Hepatocyte (in vitro differentiated cells): Measurements from ENCODE around the gene TM7SF2. TPM values are rescaled to one million over a fixed set of nuclear protein-coding genes. Genes with fewer than 3 reads are reported as not detected.

Experiments used
- DNase-seq: peaks from one replicate; pipeline ENCODE4 v3.0.0-alpha.2; 2016; ENCODE audit warnings: low spot score
- H2AFZ ChIP-seq: fragments of 200-600 bp; sonication (generic); 2 replicates; pipeline ENCODE4 v1.6.0; 2016; ENCODE audit warnings: antibody characterized with exemption, mild to moderate bottlenecking
- H3K27ac ChIP-seq: fragments of 200-600 bp; sonication (generic); 2 replicates; pipeline ENCODE4 v1.5.1; 2016; ENCODE audit warnings: mild to moderate bottlenecking
- H3K27me3 ChIP-seq: fragments of 200-600 bp; sonication (generic); 2 replicates; pipeline ENCODE4 v1.6.1; 2016
- H3K36me3 ChIP-seq: fragments of 200-600 bp; sonication (generic); replicated peaks from 2 replicates; pipeline ENCODE4 v1.5.1; 2016; ENCODE audit warnings: low read depth; ENCODE audit not compliant: insufficient read depth
- H3K4me1 ChIP-seq: fragments of 200-600 bp; sonication (generic); 2 replicates; pipeline ENCODE4 v1.5.1; 2016; ENCODE audit warnings: mild to moderate bottlenecking, moderate library complexity; ENCODE audit not compliant: insufficient read depth
- H3K4me2 ChIP-seq: fragments of 200-600 bp; sonication (generic); 2 replicates; pipeline ENCODE4 v1.6.0; 2016
- H3K4me3 ChIP-seq: fragments of 200-600 bp; sonication (generic); 2 replicates; pipeline ENCODE4 v1.5.1; 2016; ENCODE audit warnings: mild to moderate bottlenecking
- H3K79me2 ChIP-seq: fragments of 200-600 bp; sonication (generic); 2 replicates; pipeline ENCODE4 v1.6.0; 2017; ENCODE audit warnings: mild to moderate bottlenecking
- H3K9me2 ChIP-seq: fragments of 200-600 bp; sonication (generic); replicated peaks from 2 replicates; pipeline ENCODE4 v1.6.0; 2017; ENCODE audit warnings: mild to moderate bottlenecking; ENCODE audit not compliant: insufficient read depth
- H3K9me3 ChIP-seq: fragments of 200-600 bp; sonication (generic); 2 replicates; pipeline ENCODE4 v1.5.1; 2016; ENCODE audit warnings: low read depth, mild to moderate bottlenecking
- H4K20me1 ChIP-seq: fragments of 200-600 bp; sonication (generic); 2 replicates; pipeline ENCODE4 v1.6.0; 2016; ENCODE audit warnings: mild to moderate bottlenecking; ENCODE audit not compliant: insufficient read depth, poor library complexity, severe bottlenecking
- EZH2 ChIP-seq: fragments of 200-600 bp; sonication (generic); IDR thresholded peaks from 2 replicates; pipeline ENCODE4 v1.6.1; 2016; ENCODE audit warnings: antibody characterized with exemption, mild to moderate bottlenecking, borderline replicate concordance
- EZH2phosphoT487 ChIP-seq: fragments of 200-600 bp; sonication (generic); IDR thresholded peaks from one replicate; pipeline ENCODE4 v1.6.1; 2018; ENCODE audit warnings: antibody characterized with exemption, mild to moderate bottlenecking, low read depth, moderate library complexity; ENCODE audit not compliant: unreplicated experiment, severe bottlenecking
- WGBS: methylation state at CpG from one replicate; pipeline ENCODE4 v1.1.6; 2016; ENCODE audit warnings: low lambda C conversion rate; ENCODE audit errors: missing lambda C conversion rate; 5-methylcytosine and 5-hydroxymethylcytosine counted together
- polyA plus RNA-seq: library from polyadenylated mRNA; unstranded; fragments of >200 nt; fragmentation: Nextera tagmentation; extraction: Ambion mirVana; gene quantifications from 2 replicates; pipeline ENCODE4 v1.2.1, GENCODE V29; 2016
- total RNA-seq: library from RNA; depleted of rRNA; stranded (reverse); fragments of >200 nt; gene quantifications from 2 replicates; pipeline ENCODE4 v1.2.3, GENCODE V29; 2014
- TF ChIP-seq, protein P1 (sequence below): fragments of 200-600 bp; sonication (generic); IDR thresholded peaks from 2 replicates; pipeline ENCODE4 v1.5.1; 2016; ENCODE audit warnings: antibody characterized with exemption, mild to moderate bottlenecking; ENCODE audit not compliant: poor library complexity

Gene TM7SF2
- total and polyA plus RNA-seq, 2 experiments from 2014 or later, result 133 to 209 TPM

GRCh38 chr11:65135633-65136145 is 24.0 kb downstream of the TM7SF2 start:
- Histone ChIP-seq H3K9me2 (no peaks in the 10 kb centered on the region), H3K27ac (peak overlapping the region; percentile 85), H3K4me3 (peak overlapping the region; percentile 16), H3K36me3 (no peaks in the 10 kb centered on the region), H3K27me3 (no peaks in the 10 kb centered on the region), H4K20me1 (peaks cover 4% of the 10 kb centered on the region), H2AFZ (peak overlapping the region; percentile 14), H3K79me2 (peaks cover 30% of the 10 kb centered on the region), H3K4me2 (peak overlapping the region; percentile 73), H3K9me3 (no peaks in the 10 kb centered on the region), H3K4me1 (peaks cover 17% of the 10 kb centered on the region)
- TF ChIP-seq, protein P1, sequence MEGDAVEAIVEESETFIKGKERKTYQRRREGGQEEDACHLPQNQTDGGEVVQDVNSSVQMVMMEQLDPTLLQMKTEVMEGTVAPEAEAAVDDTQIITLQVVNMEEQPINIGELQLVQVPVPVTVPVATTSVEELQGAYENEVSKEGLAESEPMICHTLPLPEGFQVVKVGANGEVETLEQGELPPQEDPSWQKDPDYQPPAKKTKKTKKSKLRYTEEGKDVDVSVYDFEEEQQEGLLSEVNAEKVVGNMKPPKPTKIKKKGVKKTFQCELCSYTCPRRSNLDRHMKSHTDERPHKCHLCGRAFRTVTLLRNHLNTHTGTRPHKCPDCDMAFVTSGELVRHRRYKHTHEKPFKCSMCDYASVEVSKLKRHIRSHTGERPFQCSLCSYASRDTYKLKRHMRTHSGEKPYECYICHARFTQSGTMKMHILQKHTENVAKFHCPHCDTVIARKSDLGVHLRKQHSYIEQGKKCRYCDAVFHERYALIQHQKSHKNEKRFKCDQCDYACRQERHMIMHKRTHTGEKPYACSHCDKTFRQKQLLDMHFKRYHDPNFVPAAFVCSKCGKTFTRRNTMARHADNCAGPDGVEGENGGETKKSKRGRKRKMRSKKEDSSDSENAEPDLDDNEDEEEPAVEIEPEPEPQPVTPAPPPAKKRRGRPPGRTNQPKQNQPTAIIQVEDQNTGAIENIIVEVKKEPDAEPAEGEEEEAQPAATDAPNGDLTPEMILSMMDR, result no peak
- no peak for TF ChIP-seq EZH2
- TF ChIP-seq EZH2phosphoT487, result no peak
- 70% methylated on average over 11 of the region's 11 CpGs for WGBS
- no peak for DNase-seq

- Histone ChIP-seq H3K4me1 (peaks cover 17% of the 10 kb centered on the region), H3K4me2 (no peak overlapping the region), H3K27ac (no peak overlapping the region), H3K79me2 (peaks cover 26% of the 10 kb centered on the region), H3K9me3 (no peaks in the 10 kb centered on the region), H2AFZ (no peak overlapping the region), H3K36me3 (no peaks in the 10 kb centered on the region), H4K20me1 (peaks cover 4% of the 10 kb centered on the region), H3K27me3 (no peaks in the 10 kb centered on the region), H3K9me2 (no peaks in the 10 kb centered on the region), H3K4me3 (no peak overlapping the region)
- no peak for DNase-seq
- 93% methylated on average over 15 of the region's 15 CpGs for WGBS
- TF ChIP-seq, protein P1, result no peak
- TF ChIP-seq EZH2 (no peak), EZH2phosphoT487 (no peak)
Measured at GRCh38 chr11:65136515-65137096, 24.9 kb downstream of the TM7SF2 start.

DNA sequence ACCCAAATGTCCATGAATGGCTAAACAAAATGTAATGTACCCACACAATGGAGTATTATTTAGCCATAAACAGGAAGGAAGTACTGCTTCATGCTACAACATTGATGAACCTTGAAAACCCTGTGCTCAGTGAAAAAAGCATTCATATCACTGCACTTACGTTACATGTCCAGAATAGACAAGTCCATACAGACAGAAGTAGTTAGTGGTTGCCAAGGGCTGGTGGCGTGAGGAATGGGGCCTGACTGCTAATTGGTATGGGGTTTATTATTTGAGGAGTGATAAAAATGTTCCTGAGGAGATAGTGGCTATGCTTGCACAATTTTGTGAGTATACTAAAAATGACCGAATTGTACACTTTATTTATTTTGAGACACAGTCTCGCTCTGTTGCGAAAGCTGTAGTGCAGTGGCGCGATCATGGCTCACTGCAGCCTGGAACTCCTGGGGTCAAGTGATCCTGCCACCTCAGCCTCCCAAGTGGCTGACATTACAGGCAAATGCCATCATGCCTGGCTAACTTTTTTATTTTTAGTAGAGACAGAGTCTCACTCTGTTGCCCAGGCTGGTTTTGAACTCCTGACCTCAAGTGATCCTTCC is 30.3 kb downstream of the TM7SF2 start:
- no peak overlapping the region for H3K4me2 ChIP-seq

More for the DNA sequence above, 30.3 kb downstream of the TM7SF2 start:
- no peaks in the 10 kb centered on the region for H3K9me2 ChIP-seq
- H3K4me3 ChIP-seq, result no peak overlapping the region
- H3K27ac ChIP-seq, result no peak overlapping the region
- 83% methylated on average over 7 of the region's 7 CpGs for WGBS
- no peak for TF ChIP-seq EZH2
- TF ChIP-seq, protein P1, result no peak
- H3K4me1 ChIP-seq, result no peaks in the 10 kb centered on the region
- H3K27me3 ChIP-seq, result no peaks in the 10 kb centered on the region
- H2AFZ ChIP-seq, result no peak overlapping the region
- no peak for DNase-seq
- no peaks in the 10 kb centered on the region for H3K9me3 ChIP-seq
- H3K79me2 ChIP-seq, result no peaks in the 10 kb centered on the region
- H4K20me1 ChIP-seq, result no peaks in the 10 kb centered on the region
- no peaks in the 10 kb centered on the region for H3K36me3 ChIP-seq
